ENCODE data around the gene NEDD1.

NEDD1 gene

DNA sequence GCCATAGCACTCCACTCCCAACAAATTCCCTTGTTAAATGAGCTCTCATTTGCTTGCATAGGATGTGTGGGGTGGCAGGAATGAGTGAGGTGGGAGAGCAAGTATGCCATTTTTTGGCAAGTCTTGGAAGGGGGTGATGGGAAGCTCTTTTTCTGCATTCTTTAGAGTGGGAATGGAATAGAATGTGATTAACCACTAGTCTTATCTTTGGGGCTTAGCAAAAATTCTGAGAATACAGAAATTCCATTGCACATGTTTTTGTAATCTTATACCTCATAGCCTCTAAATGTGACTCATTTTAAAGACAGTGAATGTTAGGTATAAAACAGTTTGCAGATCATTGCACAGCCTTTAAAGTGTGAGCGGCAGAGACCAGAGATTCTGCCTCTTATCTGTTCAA is 28.4 kb upstream of the NEDD1 start:
- no peak overlapping the region for H3K9ac ChIP-seq (ENCODE audit: low read length in 2 of 2)
- no peaks in the 10 kb centered on the region for H3K4me1 ChIP-seq (ENCODE audit: control insufficient read depth, insufficient read depth, low read length)
- H3K36me3 ChIP-seq (ENCODE audit: control insufficient read depth in 2 of 2, insufficient read depth in 2 of 2, low read length in 2 of 2), result no peaks in the 10 kb centered on the region
- H3K27me3 ChIP-seq (ENCODE audit: control insufficient read depth in 1 of 2, insufficient read depth in 2 of 2, low read length in 2 of 2), result no peaks in the 10 kb centered on the region
- H3K4me3 ChIP-seq (ENCODE audit: low read length in 2 of 2), result no peak overlapping the region
- H3K9me3 ChIP-seq (ENCODE audit: control insufficient read depth in 2 of 2, low read length in 2 of 2), result no peaks in the 10 kb centered on the region
- no peak overlapping the region for H3K27ac ChIP-seq (ENCODE audit: low read length)

DNA sequence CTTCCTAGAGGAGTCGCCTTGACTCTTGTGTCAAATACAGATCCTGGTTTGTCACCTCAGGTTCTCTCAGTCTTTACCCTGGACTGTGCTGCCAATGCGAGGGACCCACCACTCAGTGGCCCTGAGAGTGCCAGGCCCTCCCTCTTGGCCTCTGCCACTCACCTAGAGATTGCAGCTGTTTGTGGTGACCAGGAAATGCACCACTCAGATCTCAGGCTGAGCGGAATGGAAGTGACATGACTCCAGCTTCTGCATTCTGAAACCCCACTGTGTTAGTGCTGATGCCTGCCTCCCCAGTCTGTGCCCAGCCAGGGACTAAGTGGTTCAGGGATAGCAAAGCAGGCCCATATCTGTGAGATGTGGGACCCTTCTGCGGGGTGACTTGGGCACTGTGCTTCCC is 27.8 kb upstream of the NEDD1 start:
- H3K9me3 ChIP-seq (ENCODE audit: control insufficient read depth in 2 of 2, low read length in 2 of 2), result no peaks in the 10 kb centered on the region
- H3K27ac ChIP-seq (ENCODE audit: low read length), result no peak overlapping the region
- H3K27me3 ChIP-seq (ENCODE audit: control insufficient read depth in 1 of 2, insufficient read depth in 2 of 2, low read length in 2 of 2), result no peaks in the 10 kb centered on the region
- no peaks in the 10 kb centered on the region for H3K36me3 ChIP-seq (ENCODE audit: control insufficient read depth in 2 of 2, insufficient read depth in 2 of 2, low read length in 2 of 2)
- no peaks in the 10 kb centered on the region for H3K4me1 ChIP-seq (ENCODE audit: control insufficient read depth, insufficient read depth, low read length)
- no peak overlapping the region for H3K9ac ChIP-seq (ENCODE audit: low read length in 2 of 2)
- no peak overlapping the region for H3K4me3 ChIP-seq (ENCODE audit: low read length in 2 of 2)

- Histone ChIP-seq H3K9ac (ENCODE audit: low read length in 2 of 2) (no peak overlapping the region), H3K4me3 (ENCODE audit: low read length in 2 of 2) (no peak overlapping the region), H3K27ac (ENCODE audit: low read length) (no peak overlapping the region), H3K9me3 (ENCODE audit: control insufficient read depth in 2 of 2, low read length in 2 of 2) (no peaks in the 10 kb centered on the region), H3K4me1 (ENCODE audit: control insufficient read depth, insufficient read depth, low read length) (no peaks in the 10 kb centered on the region), H3K27me3 (ENCODE audit: control insufficient read depth in 1 of 2, insufficient read depth in 2 of 2, low read length in 2 of 2) (no peaks in the 10 kb centered on the region), H3K36me3 (ENCODE audit: control insufficient read depth in 2 of 2, insufficient read depth in 2 of 2, low read length in 2 of 2) (no peaks in the 10 kb centered on the region)
Measured at GRCh38 chr12:96880220-96880619, 26.8 kb upstream of the NEDD1 start.

DNA sequence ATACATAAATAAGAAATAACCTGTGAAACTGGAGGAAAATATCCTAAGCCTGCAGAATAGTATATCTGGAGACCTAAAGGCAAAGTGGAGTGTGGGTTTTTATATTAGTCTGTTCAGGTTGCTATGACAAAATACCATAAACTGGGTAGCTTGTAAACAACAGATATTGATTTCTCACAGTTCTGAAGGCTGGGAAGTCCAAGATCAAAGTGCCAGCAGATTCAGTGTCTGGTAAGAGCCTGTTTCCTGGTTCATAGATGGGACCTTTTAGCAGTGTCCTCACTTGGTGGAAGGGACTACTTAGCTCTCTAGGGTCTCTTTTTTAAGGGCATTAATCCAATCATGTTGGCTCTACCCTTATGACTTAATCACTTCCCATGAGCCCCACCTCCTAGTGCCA is 25.4 kb upstream of the NEDD1 start:
- Histone ChIP-seq H3K36me3 (ENCODE audit: control insufficient read depth in 2 of 2, insufficient read depth in 2 of 2, low read length in 2 of 2) (no peaks in the 10 kb centered on the region), H3K4me3 (ENCODE audit: low read length in 2 of 2) (no peak overlapping the region), H3K9me3 (ENCODE audit: control insufficient read depth in 2 of 2, low read length in 2 of 2) (no peaks in the 10 kb centered on the region)

GRCh38 chr12:96882862-96883261 is 24.2 kb upstream of the NEDD1 start:
- H3K9ac ChIP-seq (ENCODE audit: low read length in 2 of 2), result no peak overlapping the region
- H3K36me3 ChIP-seq (ENCODE audit: control insufficient read depth in 2 of 2, insufficient read depth in 2 of 2, low read length in 2 of 2), result no peaks in the 10 kb centered on the region
- no peak overlapping the region for H3K27ac ChIP-seq (ENCODE audit: low read length)
- H3K4me3 ChIP-seq (ENCODE audit: low read length in 2 of 2), result no peak overlapping the region
- no peaks in the 10 kb centered on the region for H3K9me3 ChIP-seq (ENCODE audit: control insufficient read depth in 2 of 2, low read length in 2 of 2)
- no peaks in the 10 kb centered on the region for H3K27me3 ChIP-seq (ENCODE audit: control insufficient read depth in 1 of 2, insufficient read depth in 2 of 2, low read length in 2 of 2)
- peaks cover 5% of the 10 kb centered on the region for H3K4me1 ChIP-seq (ENCODE audit: control insufficient read depth, insufficient read depth, low read length)

More for the DNA sequence above, 25.4 kb upstream of the NEDD1 start:
- H3K9ac ChIP-seq (ENCODE audit: low read length in 2 of 2), result no peak overlapping the region
- no peaks in the 10 kb centered on the region for H3K4me1 ChIP-seq (ENCODE audit: control insufficient read depth, insufficient read depth, low read length)
- H3K27ac ChIP-seq (ENCODE audit: low read length), result no peak overlapping the region
- H3K27me3 ChIP-seq (ENCODE audit: control insufficient read depth in 1 of 2, insufficient read depth in 2 of 2, low read length in 2 of 2), result no peaks in the 10 kb centered on the region

DNA sequence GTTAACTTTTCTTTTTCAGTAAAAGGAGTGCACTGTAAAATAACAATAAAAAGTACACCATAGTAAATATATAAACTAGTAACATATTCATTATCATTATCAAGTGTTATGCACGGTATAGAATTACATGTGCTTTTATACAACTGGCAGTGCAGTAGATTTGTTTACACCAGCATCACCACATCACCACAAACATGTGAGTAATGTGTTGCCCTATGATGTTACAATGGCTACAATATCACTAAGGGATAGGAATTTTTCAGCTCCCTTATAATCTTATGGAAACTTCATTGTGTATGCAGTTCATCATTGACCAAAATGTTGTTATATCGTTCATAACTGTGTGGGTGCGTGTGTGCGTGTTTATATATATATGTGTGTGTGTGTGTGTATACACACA is 23.5 kb upstream of the NEDD1 start:
- Histone ChIP-seq H3K27me3 (ENCODE audit: control insufficient read depth in 1 of 2, insufficient read depth in 2 of 2, low read length in 2 of 2) (no peaks in the 10 kb centered on the region), H3K27ac (ENCODE audit: low read length) (no peak overlapping the region), H3K9me3 (ENCODE audit: control insufficient read depth in 2 of 2, low read length in 2 of 2) (no peaks in the 10 kb centered on the region), H3K4me1 (ENCODE audit: control insufficient read depth, insufficient read depth, low read length) (peaks cover 5% of the 10 kb centered on the region), H3K9ac (ENCODE audit: low read length in 2 of 2) (no peak overlapping the region), H3K36me3 (ENCODE audit: control insufficient read depth in 2 of 2, insufficient read depth in 2 of 2, low read length in 2 of 2) (no peaks in the 10 kb centered on the region), H3K4me3 (ENCODE audit: low read length in 2 of 2) (no peak overlapping the region)

- H3K4me1 ChIP-seq (ENCODE audit: control insufficient read depth, insufficient read depth, low read length), result peaks cover 5% of the 10 kb centered on the region
- no peak overlapping the region for H3K27ac ChIP-seq (ENCODE audit: low read length)
- no peaks in the 10 kb centered on the region for H3K27me3 ChIP-seq (ENCODE audit: control insufficient read depth in 1 of 2, insufficient read depth in 2 of 2, low read length in 2 of 2)
- H3K9ac ChIP-seq (ENCODE audit: low read length in 2 of 2), result no peak overlapping the region
- no peak overlapping the region for H3K4me3 ChIP-seq (ENCODE audit: low read length in 2 of 2)
- no peaks in the 10 kb centered on the region for H3K9me3 ChIP-seq (ENCODE audit: control insufficient read depth in 2 of 2, low read length in 2 of 2)
- no peaks in the 10 kb centered on the region for H3K36me3 ChIP-seq (ENCODE audit: control insufficient read depth in 2 of 2, insufficient read depth in 2 of 2, low read length in 2 of 2)
Measured at GRCh38 chr12:96886998-96887677, 19.9 kb upstream of the NEDD1 start.

GRCh38 chr12:96889273-96889933 is 17.7 kb upstream of the NEDD1 start:
- Histone ChIP-seq H3K4me1 (ENCODE audit: control insufficient read depth, insufficient read depth, low read length) (peaks cover 5% of the 10 kb centered on the region), H3K9me3 (ENCODE audit: control insufficient read depth in 2 of 2, low read length in 2 of 2) (no peaks in the 10 kb centered on the region), H3K9ac (ENCODE audit: low read length in 2 of 2) (no peak overlapping the region), H3K4me3 (ENCODE audit: low read length in 2 of 2) (no peak overlapping the region), H3K27me3 (ENCODE audit: control insufficient read depth in 1 of 2, insufficient read depth in 2 of 2, low read length in 2 of 2) (no peaks in the 10 kb centered on the region), H3K27ac (ENCODE audit: low read length) (no peak overlapping the region), H3K36me3 (ENCODE audit: control insufficient read depth in 2 of 2, insufficient read depth in 2 of 2, low read length in 2 of 2) (no peaks in the 10 kb centered on the region)

- H3K27me3 ChIP-seq (ENCODE audit: control insufficient read depth in 1 of 2, insufficient read depth in 2 of 2, low read length in 2 of 2), result no peaks in the 10 kb centered on the region
- H3K9ac ChIP-seq (ENCODE audit: low read length in 2 of 2), result no peak overlapping the region
- no peaks in the 10 kb centered on the region for H3K9me3 ChIP-seq (ENCODE audit: control insufficient read depth in 2 of 2, low read length in 2 of 2)
- H3K4me3 ChIP-seq (ENCODE audit: low read length in 2 of 2), result no peak overlapping the region
- H3K4me1 ChIP-seq (ENCODE audit: control insufficient read depth, insufficient read depth, low read length), result peaks cover 5% of the 10 kb centered on the region
- no peaks in the 10 kb centered on the region for H3K36me3 ChIP-seq (ENCODE audit: control insufficient read depth in 2 of 2, insufficient read depth in 2 of 2, low read length in 2 of 2)
- H3K27ac ChIP-seq (ENCODE audit: low read length), result no peak overlapping the region
Measured at GRCh38 chr12:96890331-96890730, 16.7 kb upstream of the NEDD1 start.

GRCh38 chr12:96892104-96892503 is 15.0 kb upstream of the NEDD1 start:
- Histone ChIP-seq H3K4me1 (ENCODE audit: control insufficient read depth, insufficient read depth, low read length) (peaks cover 2% of the 10 kb centered on the region), H3K27me3 (ENCODE audit: control insufficient read depth in 1 of 2, insufficient read depth in 2 of 2, low read length in 2 of 2) (no peaks in the 10 kb centered on the region), H3K4me3 (ENCODE audit: low read length in 2 of 2) (no peak overlapping the region), H3K27ac (ENCODE audit: low read length) (no peak overlapping the region), H3K9me3 (ENCODE audit: control insufficient read depth in 2 of 2, low read length in 2 of 2) (no peaks in the 10 kb centered on the region), H3K36me3 (ENCODE audit: control insufficient read depth in 2 of 2, insufficient read depth in 2 of 2, low read length in 2 of 2) (no peaks in the 10 kb centered on the region), H3K9ac (ENCODE audit: low read length in 2 of 2) (no peak overlapping the region)

DNA sequence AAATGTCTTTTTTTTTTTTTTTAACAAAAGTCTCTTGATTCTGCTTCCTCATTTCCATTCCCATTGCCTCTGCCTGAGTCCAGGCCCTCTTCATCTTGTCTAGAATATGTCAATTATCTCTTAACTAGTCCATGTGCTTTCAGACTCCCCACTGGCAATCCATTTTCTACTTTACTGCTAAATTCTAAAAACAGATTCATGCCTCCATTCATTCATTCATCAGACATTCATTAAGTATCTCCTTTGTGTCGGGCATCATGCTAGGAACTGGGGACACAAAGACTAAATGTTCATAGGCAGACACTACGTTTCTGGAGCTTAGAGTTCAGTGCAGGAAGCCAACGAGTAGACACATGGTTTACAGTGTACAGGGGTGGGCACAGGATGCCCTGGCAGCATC is 9.6 kb upstream of the NEDD1 start:
- H3K27ac ChIP-seq (ENCODE audit: low read length), result no peak overlapping the region
- no peak overlapping the region for H3K9ac ChIP-seq (ENCODE audit: low read length in 2 of 2)
- H3K4me1 ChIP-seq (ENCODE audit: control insufficient read depth, insufficient read depth, low read length), result no peaks in the 10 kb centered on the region
- H3K9me3 ChIP-seq (ENCODE audit: control insufficient read depth in 2 of 2, low read length in 2 of 2), result no peaks in the 10 kb centered on the region
- no peaks in the 10 kb centered on the region for H3K36me3 ChIP-seq (ENCODE audit: control insufficient read depth in 2 of 2, insufficient read depth in 2 of 2, low read length in 2 of 2)
- H3K4me3 ChIP-seq (ENCODE audit: low read length in 2 of 2), result no peak overlapping the region
- no peaks in the 10 kb centered on the region for H3K27me3 ChIP-seq (ENCODE audit: control insufficient read depth in 1 of 2, insufficient read depth in 2 of 2, low read length in 2 of 2)

All from stomach smooth muscle (tissue), 2 donors.